HEK293 (cell line): ENCODE results near the gene STX4.

Experiments used
- INSM2 ChIP-seq: fragments of 450-650 bp; formaldehyde crosslinking; IDR thresholded peaks from 2 replicates; pipeline ENCODE4 v1.5.1; 2016; ENCODE audit warnings: missing biosample characterization, missing genetic modification characterization
- KLF17 ChIP-seq: fragments of 450-650 bp; formaldehyde crosslinking; IDR thresholded peaks from 2 replicates; pipeline ENCODE4 v1.5.1; 2016; ENCODE audit warnings: missing biosample characterization, missing genetic modification characterization
- KLF9 ChIP-seq: fragments of 450-650 bp; formaldehyde crosslinking; IDR thresholded peaks from 2 replicates; pipeline ENCODE4 v1.5.1; 2016; ENCODE audit warnings: missing biosample characterization, missing genetic modification characterization, low read depth
- PRDM1 ChIP-seq: fragments of 450-650 bp; formaldehyde crosslinking; IDR thresholded peaks from 2 replicates; pipeline ENCODE4; 2016; ENCODE audit warnings: missing biosample characterization, missing genetic modification characterization
- PRDM10 ChIP-seq: fragments of 450-650 bp; formaldehyde crosslinking; IDR thresholded peaks from 2 replicates; pipeline ENCODE4 v1.5.1; 2016; ENCODE audit warnings: missing biosample characterization, missing genetic modification characterization
- REST ChIP-seq: fragments of 450-650 bp; formaldehyde crosslinking; IDR thresholded peaks from 2 replicates; pipeline ENCODE4 v1.5.1; 2016; ENCODE audit warnings: missing biosample characterization, missing genetic modification characterization
- SETDB1 ChIP-seq: IDR thresholded peaks from one replicate; pipeline ENCODE4 v1.6.1; 2017; ENCODE audit warnings: mild to moderate bottlenecking, low read length, moderate library complexity, mixed read lengths; ENCODE audit not compliant: insufficient read length
- SP2 ChIP-seq: fragments of 450-650 bp; formaldehyde crosslinking; IDR thresholded peaks from 2 replicates; pipeline ENCODE4 v1.5.1; 2016; ENCODE audit warnings: missing biosample characterization, missing genetic modification characterization
- ZBTB21 ChIP-seq: fragments of 450-650 bp; formaldehyde crosslinking; IDR thresholded peaks from 2 replicates; pipeline ENCODE4 v1.5.1; 2017; ENCODE audit warnings: missing biosample characterization, missing genetic modification characterization
- ZBTB26 ChIP-seq: fragments of 450-650 bp; formaldehyde crosslinking; optimal IDR thresholded peaks from 2 replicates; pipeline ENCODE3; 2016; ENCODE audit warnings: missing biosample characterization, mild to moderate bottlenecking, missing genetic modification characterization
- ZFP69B ChIP-seq: fragments of 450-650 bp; formaldehyde crosslinking; IDR thresholded peaks from 2 replicates; pipeline ENCODE4 v1.5.1; 2016; ENCODE audit warnings: missing biosample characterization, missing genetic modification characterization
- ZIC2 ChIP-seq: fragments of 450-650 bp; formaldehyde crosslinking; IDR thresholded peaks from 2 replicates; pipeline ENCODE4 v1.5.1; 2016; ENCODE audit warnings: missing biosample characterization, missing genetic modification characterization
- ZNF398 ChIP-seq: fragments of 450-650 bp; formaldehyde crosslinking; IDR thresholded peaks from 2 replicates; pipeline ENCODE4 v1.5.1; 2017; ENCODE audit warnings: missing biosample characterization, missing genetic modification characterization
- ZNF501 ChIP-seq: fragments of 450-650 bp; formaldehyde crosslinking; IDR thresholded peaks from 2 replicates; pipeline ENCODE4 v1.5.1; 2016; ENCODE audit warnings: missing biosample characterization, missing genetic modification characterization
- ZNF518A ChIP-seq: fragments of 450-650 bp; formaldehyde crosslinking; conservative IDR thresholded peaks from 2 replicates; pipeline ENCODE4 v1.5.1; 2016; ENCODE audit warnings: low read depth, missing biosample characterization, missing genetic modification characterization
- ZNF521 ChIP-seq: fragments of 450-650 bp; formaldehyde crosslinking; IDR thresholded peaks from 2 replicates; pipeline ENCODE4 v1.5.1; 2017; ENCODE audit warnings: missing biosample characterization, mild to moderate bottlenecking, missing genetic modification characterization
- ZNF600 ChIP-seq: fragments of 450-650 bp; formaldehyde crosslinking; IDR thresholded peaks from 2 replicates; pipeline ENCODE4 v1.5.1; 2016; ENCODE audit warnings: missing biosample characterization, missing genetic modification characterization
- ZSCAN18 ChIP-seq: fragments of 450-650 bp; formaldehyde crosslinking; IDR thresholded peaks from 2 replicates; pipeline ENCODE4 v1.5.1; 2016; ENCODE audit warnings: missing biosample characterization, missing genetic modification characterization

STX4 gene

GRCh38 chr16:30996985-30997724 is 36.2 kb upstream of the STX4 start (continued):
- TF ChIP-seq PRDM10 (peak; percentile 96), KLF9 (peak; percentile 95), ZSCAN18 (tag by site-specific recombination) (no peak), ZBTB26 (tag by site-specific recombination) (peak; percentile 16), ZNF518A (tag by site-specific recombination) (no peak), ZNF600 (tag by site-specific recombination) (peak; percentile 99), ZNF501 (peak; percentile 42; the same call in 1 of the 2 replicates), REST (no peak), INSM2 (tag by site-specific recombination) (0 out of 2 replicates have a peak, but pooled peaks have one; percentile 31), ZNF521 (no peak), PRDM1 (tag by site-specific recombination) (no peak), ZFP69B (tag by site-specific recombination) (peak; percentile 85), SETDB1 (no peak), SP2 (peak; percentile 41; the same call in 1 of the 2 replicates), ZBTB21 (tag by site-specific recombination) (0 out of 2 replicates have a peak, but pooled peaks have one; percentile 36), KLF17 (tag by site-specific recombination) (peak; percentile 70), ZIC2 (tag by site-specific recombination) (peak; percentile 44; the same call in 1 of the 2 replicates), ZNF398 (peak; percentile 47)
